ENCODE results near the gene SMAGP.

- no peak for TF ChIP-seq CTCF (IDR thresholded peaks at IDR 0.05)
- TF ChIP-seq ZNF121 (CRISPR knock-in tag; IDR thresholded peaks at IDR 0.05), result no peak
- no peak for TF ChIP-seq MXD4 (CRISPR knock-in tag; IDR thresholded peaks at IDR 0.05; ENCODE audit: borderline replicate concordance)
- no peak for TF ChIP-seq ZBTB43 (CRISPR knock-in tag; IDR thresholded peaks at IDR 0.05)
- TF ChIP-seq TEAD4 (CRISPR knock-in tag; IDR thresholded peaks at IDR 0.05), result no peak
- TF ChIP-seq NFYB (CRISPR knock-in tag; conservative IDR thresholded peaks at IDR 0.05; ENCODE audit: low read depth), result no peak
- TF ChIP-seq GABPB1 (CRISPR knock-in tag; IDR thresholded peaks at IDR 0.05), result no peak
- TF ChIP-seq TCF7 (CRISPR knock-in tag; IDR thresholded peaks at IDR 0.05; ENCODE audit: low read depth), result no peak
- no peak for TF ChIP-seq ESRRA (CRISPR knock-in tag; IDR thresholded peaks at IDR 0.05; ENCODE audit: borderline replicate concordance)
- no peak for TF ChIP-seq E2F1 (CRISPR knock-in tag; IDR thresholded peaks at IDR 0.05)
Observed at GRCh38 chr12:51293696-51294095, 23.5 kb upstream of the SMAGP start.
